ENCODE data around the gene CETP.
"Not testable (repeated sequence)": the region's sequence is repeated elsewhere in the genome, so short reads cannot be mapped to it uniquely, and the experiment has no call there.

CETP gene

GRCh38 chr16:56934599-56935145 lies 27.1 kb upstream of the CETP start:
- not testable (repeated sequence) for DNase-seq (ENCODE audit: low read depth)

- no peak for DNase-seq (ENCODE audit: low read depth)
These were observed 26.5 kb upstream of the CETP start for GRCh38 chr16:56935201-56935600.

- DNase-seq (ENCODE audit: low read depth), result no peak
These were observed 25.3 kb upstream of the CETP start for GRCh38 chr16:56936491-56936890.

- no peak for DNase-seq (ENCODE audit: low read depth)
These were observed 24.8 kb upstream of the CETP start for GRCh38 chr16:56936950-56937349.

GRCh38 chr16:56938664-56939513 lies 22.9 kb upstream of the CETP start:
- no peak for DNase-seq (ENCODE audit: low read depth)

GRCh38 chr16:56939801-56940200 lies 21.9 kb upstream of the CETP start:
- DNase-seq (ENCODE audit: low read depth), result no peak

- no peak for DNase-seq (ENCODE audit: low read depth)
These were observed 20.7 kb upstream of the CETP start for GRCh38 chr16:56941092-56941491.

GRCh38 chr16:56941856-56942331 lies 19.9 kb upstream of the CETP start:
- DNase-seq (ENCODE audit: low read depth), result no peak

GRCh38 chr16:56943761-56944375 lies 17.9 kb upstream of the CETP start:
- DNase-seq (ENCODE audit: low read depth), result no peak

GRCh38 chr16:56944954-56945839 lies 16.6 kb upstream of the CETP start:
- no peak for DNase-seq (ENCODE audit: low read depth)

- DNase-seq (ENCODE audit: low read depth), result no peak
These were observed 15.8 kb upstream of the CETP start for GRCh38 chr16:56945847-56946527.

GRCh38 chr16:56946767-56947603 lies 14.8 kb upstream of the CETP start:
- no peak for DNase-seq (ENCODE audit: low read depth)

- no peak for DNase-seq (ENCODE audit: low read depth)
These were observed 14.2 kb upstream of the CETP start for GRCh38 chr16:56947604-56947995.

GRCh38 chr16:56948234-56948633 lies 13.5 kb upstream of the CETP start:
- no peak for DNase-seq (ENCODE audit: low read depth)

- no peak for DNase-seq (ENCODE audit: low read depth)
These were observed 11.7 kb upstream of the CETP start for GRCh38 chr16:56950051-56950450.

- no peak for DNase-seq (ENCODE audit: low read depth)
These were observed 11.3 kb upstream of the CETP start for GRCh38 chr16:56950455-56950854.

- no peak for DNase-seq (ENCODE audit: low read depth)
These were observed 10.6 kb upstream of the CETP start for GRCh38 chr16:56950881-56951771.

GRCh38 chr16:56953006-56953405 lies 8.7 kb upstream of the CETP start:
- DNase-seq (ENCODE audit: low read depth), result no peak

- DNase-seq (ENCODE audit: low read depth), result no peak
These were observed 5.7 kb upstream of the CETP start for GRCh38 chr16:56956076-56956475.

- DNase-seq (ENCODE audit: low read depth), result no peak
These were observed 5.0 kb upstream of the CETP start for GRCh38 chr16:56956756-56957155.
